ENCODE data around the gene JPH3.

Gene JPH3

GRCh38 chr16:87604634-87605111 is 2.4 kb downstream of the JPH3 start:
- Histone ChIP-seq H3K27me3 (peaks cover 2 to 92% of the 10 kb centered on the region in 2 donors), H3K36me3 (no peaks in the 10 kb centered on the region), H3K9me3 (no peaks in the 10 kb centered on the region), H3K4me1 (peaks cover 0 to 19% (median 12%) of the 10 kb centered on the region in 4 donors), H3K4me3 (no peak overlapping the region), H3K27ac (no peak overlapping the region)
- no peak for DNase-seq
- TF ChIP-seq, protein P1, sequence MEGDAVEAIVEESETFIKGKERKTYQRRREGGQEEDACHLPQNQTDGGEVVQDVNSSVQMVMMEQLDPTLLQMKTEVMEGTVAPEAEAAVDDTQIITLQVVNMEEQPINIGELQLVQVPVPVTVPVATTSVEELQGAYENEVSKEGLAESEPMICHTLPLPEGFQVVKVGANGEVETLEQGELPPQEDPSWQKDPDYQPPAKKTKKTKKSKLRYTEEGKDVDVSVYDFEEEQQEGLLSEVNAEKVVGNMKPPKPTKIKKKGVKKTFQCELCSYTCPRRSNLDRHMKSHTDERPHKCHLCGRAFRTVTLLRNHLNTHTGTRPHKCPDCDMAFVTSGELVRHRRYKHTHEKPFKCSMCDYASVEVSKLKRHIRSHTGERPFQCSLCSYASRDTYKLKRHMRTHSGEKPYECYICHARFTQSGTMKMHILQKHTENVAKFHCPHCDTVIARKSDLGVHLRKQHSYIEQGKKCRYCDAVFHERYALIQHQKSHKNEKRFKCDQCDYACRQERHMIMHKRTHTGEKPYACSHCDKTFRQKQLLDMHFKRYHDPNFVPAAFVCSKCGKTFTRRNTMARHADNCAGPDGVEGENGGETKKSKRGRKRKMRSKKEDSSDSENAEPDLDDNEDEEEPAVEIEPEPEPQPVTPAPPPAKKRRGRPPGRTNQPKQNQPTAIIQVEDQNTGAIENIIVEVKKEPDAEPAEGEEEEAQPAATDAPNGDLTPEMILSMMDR (IDR thresholded peaks at IDR 0.05): no peak
- intact Hi-C loops (cut with DNase I; ENCODE audit: low total_unique reads): no loop called here

DNA sequence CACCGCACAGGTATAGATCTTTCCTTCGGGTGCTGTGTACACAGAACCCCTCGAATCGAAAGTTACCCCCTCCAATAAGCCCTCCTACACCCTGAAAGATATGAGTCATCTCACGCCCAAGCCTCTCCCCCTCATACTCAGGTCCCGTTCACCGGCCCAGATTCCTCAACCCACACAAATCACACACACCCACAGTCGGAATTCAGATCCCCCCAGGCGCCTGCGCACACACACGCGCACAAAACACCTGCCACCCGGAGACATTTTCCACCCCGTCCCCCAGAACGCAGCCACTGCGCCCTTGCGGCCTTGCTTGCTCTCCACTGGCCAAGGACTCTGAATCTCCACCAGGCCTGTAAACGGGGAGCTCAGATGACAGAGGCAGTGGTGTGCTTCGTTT is 4.9 kb downstream of the JPH3 start:
- TF ChIP-seq, protein P1 (IDR thresholded peaks at IDR 0.05): no peak
- Histone ChIP-seq H3K27me3 (peaks cover 2 to 74% of the 10 kb centered on the region in 2 donors), H3K36me3 (no peaks in the 10 kb centered on the region), H3K9me3 (no peaks in the 10 kb centered on the region), H3K4me3 (no peak overlapping the region), H3K27ac (no peak overlapping the region), H3K4me1 (peaks cover 0 to 13% (median 8%) of the 10 kb centered on the region in 4 donors)
- intact Hi-C loops (cut with DNase I; ENCODE audit: low total_unique reads): no loop called here
- no peak for DNase-seq

- DNase-seq: no peak
- intact Hi-C loops (cut with DNase I; ENCODE audit: low total_unique reads): no loop called here
- no peaks in the 10 kb centered on the region for H3K9me3 ChIP-seq
- peaks cover 0 to 10% (median 5%) of the 10 kb centered on the region in 4 donors for H3K4me1 ChIP-seq
- H3K36me3 ChIP-seq: no peaks in the 10 kb centered on the region
- TF ChIP-seq, protein P1 (IDR thresholded peaks at IDR 0.05): no peak
- peaks cover 2 to 74% of the 10 kb centered on the region in 2 donors for H3K27me3 ChIP-seq
- no peak overlapping the region for H3K4me3 ChIP-seq
- no peak overlapping the region for H3K27ac ChIP-seq
Observed at GRCh38 chr16:87607871-87608270, 5.6 kb downstream of the JPH3 start.

DNA sequence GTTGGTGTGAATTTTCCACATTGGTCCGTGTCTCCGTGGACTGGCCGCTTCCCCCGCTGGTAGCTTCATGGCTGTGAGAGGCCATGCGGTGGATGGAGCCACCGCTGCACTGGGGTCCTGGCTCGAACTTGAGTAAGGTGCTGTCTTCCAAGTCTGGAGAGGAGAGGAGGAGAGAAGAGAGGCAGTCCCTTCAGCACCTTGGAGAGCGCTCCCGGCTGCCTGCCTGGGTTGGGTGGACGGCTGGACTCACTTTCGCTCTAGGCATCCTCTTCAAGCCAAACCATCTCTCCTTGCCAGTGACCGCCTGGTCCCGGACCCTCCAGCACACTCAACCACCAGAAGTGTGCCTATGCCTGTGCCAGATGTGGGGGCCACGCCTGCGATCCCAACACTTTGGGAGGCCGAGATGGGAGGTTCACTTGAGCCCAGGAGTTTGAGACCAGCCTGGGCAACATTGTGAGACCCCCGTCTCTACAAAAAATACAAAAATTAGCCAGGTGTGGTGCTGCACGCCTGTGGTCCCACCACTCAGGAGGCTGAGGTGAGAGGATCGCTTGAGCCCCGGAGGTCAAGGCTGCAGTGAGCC is 6.2 kb downstream of the JPH3 start:
- Histone ChIP-seq H3K4me1 (peaks cover 0 to 4% (median under 1%) of the 10 kb centered on the region in 4 donors), H3K36me3 (no peaks in the 10 kb centered on the region), H3K27ac (no peak overlapping the region), H3K4me3 (no peak overlapping the region), H3K27me3 (peaks cover 0 to 69% of the 10 kb centered on the region in 2 donors), H3K9me3 (no peaks in the 10 kb centered on the region)
- TF ChIP-seq, protein P1 (IDR thresholded peaks at IDR 0.05): no peak
- intact Hi-C loops (cut with DNase I; ENCODE audit: low total_unique reads): no loop called here
- DNase-seq: peak; percentile 43 to 73

DNA sequence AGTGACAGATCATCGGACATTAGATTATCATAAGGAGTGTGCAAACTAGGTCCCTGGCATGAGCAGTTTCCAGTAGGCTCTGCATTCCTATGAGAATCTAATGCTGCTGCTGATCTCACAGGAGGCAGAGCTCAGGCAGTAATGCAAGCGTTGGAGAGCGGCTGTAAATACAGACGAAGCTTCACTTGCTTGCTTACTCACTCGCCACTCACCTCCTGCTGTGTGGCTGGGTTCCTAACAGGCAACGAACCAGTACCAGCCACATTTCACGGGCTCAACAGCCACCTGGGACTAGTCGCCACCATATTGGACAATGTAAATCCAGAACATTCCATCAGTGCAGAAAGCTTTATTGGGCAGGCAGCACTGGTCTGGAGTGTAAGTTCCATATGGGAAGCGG is 7.7 kb downstream of the JPH3 start:
- TF ChIP-seq, protein P1 (IDR thresholded peaks at IDR 0.05): no peak
- H3K36me3 ChIP-seq: no peaks in the 10 kb centered on the region
- no peak for DNase-seq
- H3K9me3 ChIP-seq: no peaks in the 10 kb centered on the region
- H3K27ac ChIP-seq: no peak overlapping the region
- no peak overlapping the region for H3K4me3 ChIP-seq
- H3K27me3 ChIP-seq: peaks cover 0 to 58% of the 10 kb centered on the region in 2 donors
- intact Hi-C loops (cut with DNase I; ENCODE audit: low total_unique reads): no loop called here
- no peaks in the 10 kb centered on the region for H3K4me1 ChIP-seq

All from tibial artery (tissue), 4 donors.